Choroid plexus epithelial cell (primary cell): ENCODE measurements around the gene MGMT.

Experiments used
- DNase-seq: peaks from one replicate; pipeline ENCODE4 v3.0.0-alpha.2; 2010; ENCODE audit warnings: low read depth
- H3K4me3 ChIP-seq: 2 replicates; pipeline ENCODE4 v1.5.1; 2011; ENCODE audit warnings: low read depth, mild to moderate bottlenecking, control low read depth, low read length, moderate library complexity
- CTCF ChIP-seq: conservative IDR thresholded peaks from 2 replicates; pipeline ENCODE4 v1.5.1; 2011; ENCODE audit warnings: low read depth, mild to moderate bottlenecking, control low read depth, inconsistent platforms, low read length, moderate library complexity

MGMT gene

GRCh38 chr10:129706081-129706480 is 239.0 kb downstream of the MGMT start:
- DNase-seq = no peak
- no peak for TF ChIP-seq CTCF
- no peak overlapping the region for H3K4me3 ChIP-seq

GRCh38 chr10:129706523-129706922 is 239.5 kb downstream of the MGMT start:
- TF ChIP-seq CTCF = no peak
- no peak for DNase-seq
- H3K4me3 ChIP-seq = no peak overlapping the region

GRCh38 chr10:129707406-129708388 is 240.7 kb downstream of the MGMT start:
- no peak overlapping the region for H3K4me3 ChIP-seq
- no peak for TF ChIP-seq CTCF
- peak; percentile 65 for DNase-seq

GRCh38 chr10:129709101-129709500 is 242.1 kb downstream of the MGMT start:
- H3K4me3 ChIP-seq = no peak overlapping the region
- no peak for DNase-seq
- no peak for TF ChIP-seq CTCF

- no peak overlapping the region for H3K4me3 ChIP-seq
- no peak for TF ChIP-seq CTCF
- no peak for DNase-seq
Observed at GRCh38 chr10:129709627-129710509, 242.8 kb downstream of the MGMT start.

GRCh38 chr10:129710510-129710847 is 243.4 kb downstream of the MGMT start:
- H3K4me3 ChIP-seq = no peak overlapping the region
- no peak for DNase-seq
- no peak for TF ChIP-seq CTCF
